Choroid plexus epithelial cell (primary cell): ENCODE data around the gene CLPSL1.
A peak's percentile ranks its signal among the peaks of the same experiment; 100 is the strongest.

Experiments used
- DNase-seq: peaks from one replicate; pipeline ENCODE4 v3.0.0-alpha.2; 2010; ENCODE audit warnings: low read depth
- H3K4me3 ChIP-seq: 2 replicates; pipeline ENCODE4 v1.5.1; 2011; ENCODE audit warnings: low read depth, mild to moderate bottlenecking, control low read depth, low read length, moderate library complexity
- CTCF ChIP-seq: conservative IDR thresholded peaks from 2 replicates; pipeline ENCODE4 v1.5.1; 2011; ENCODE audit warnings: low read depth, mild to moderate bottlenecking, control low read depth, inconsistent platforms, low read length, moderate library complexity

Gene CLPSL1

DNA sequence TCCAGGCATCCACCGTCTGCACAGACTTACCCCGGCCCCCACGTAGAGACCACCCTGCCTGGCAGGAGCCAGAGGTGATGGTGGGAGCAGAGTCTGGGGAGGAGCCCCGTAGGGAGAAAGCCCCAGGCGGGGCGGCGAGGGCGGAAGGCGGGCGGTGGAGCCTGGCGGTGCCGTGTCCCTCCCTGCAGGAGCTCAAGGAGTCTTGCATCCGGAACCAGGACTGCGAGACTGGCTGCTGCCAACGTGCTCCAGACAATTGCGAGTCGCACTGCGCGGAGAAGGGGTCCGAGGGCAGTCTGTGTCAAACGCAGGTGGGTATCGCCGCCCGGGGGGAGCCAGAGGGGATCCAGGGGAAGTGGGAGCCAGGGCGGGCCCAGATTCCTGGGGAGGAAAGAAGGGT, 6.0 kb downstream of the CLPSL1 start:
- DNase-seq = peak; percentile 19
- peak overlapping the region; percentile 26 for H3K4me3 ChIP-seq
- no peak for TF ChIP-seq CTCF

GRCh38 chr6:35787266-35788218, 6.7 kb downstream of the CLPSL1 start:
- no peak for TF ChIP-seq CTCF
- DNase-seq = no peak
- no peak overlapping the region for H3K4me3 ChIP-seq

DNA sequence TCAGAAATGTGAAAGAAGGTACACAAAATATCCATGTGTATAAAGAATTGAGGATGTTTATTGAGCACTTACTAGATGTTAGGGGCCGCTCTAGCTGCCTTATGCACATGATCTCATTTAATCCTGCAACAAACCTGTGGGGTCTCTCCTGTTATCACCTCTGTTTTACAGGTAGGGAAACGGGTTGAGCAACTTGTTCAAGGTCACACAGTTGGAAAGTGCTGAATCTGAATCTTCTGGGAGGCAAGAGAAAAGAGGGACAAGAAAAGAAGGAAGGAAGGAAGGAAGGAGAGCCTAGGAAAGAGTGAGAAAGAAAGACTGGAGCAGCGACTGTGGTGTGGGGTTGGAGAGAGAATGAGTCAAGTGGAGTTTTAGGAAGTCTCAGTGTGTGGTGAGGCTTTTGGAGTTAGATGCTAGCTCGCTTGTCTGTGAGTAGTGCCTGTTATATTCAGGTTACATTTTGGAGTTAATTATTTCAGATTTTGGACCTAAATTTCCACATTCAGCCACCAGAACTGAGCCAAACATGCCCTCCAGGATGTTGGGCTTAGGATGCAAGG, 7.7 kb downstream of the CLPSL1 start:
- no peak for DNase-seq
- no peak overlapping the region for H3K4me3 ChIP-seq
- TF ChIP-seq CTCF = no peak

DNA sequence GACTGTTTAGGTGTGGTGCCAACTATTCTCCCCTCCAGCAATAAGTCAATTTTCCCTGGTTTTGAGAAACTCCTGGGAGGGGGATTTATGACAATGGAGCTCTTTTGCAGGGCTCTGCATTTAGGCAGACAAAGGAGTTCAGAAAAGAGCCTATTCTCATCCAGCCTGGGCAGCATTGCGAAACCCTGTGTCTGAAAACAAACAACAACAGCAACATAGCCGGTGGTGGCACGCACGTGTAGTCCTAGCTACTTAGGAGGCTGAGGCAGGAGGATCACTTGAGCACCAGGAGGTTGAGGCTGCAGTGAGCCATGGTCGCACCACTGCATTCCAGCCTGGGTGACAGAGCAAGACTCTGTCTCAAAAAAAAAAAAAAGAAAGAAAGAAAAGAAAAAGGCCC, 9.9 kb downstream of the CLPSL1 start:
- no peak for TF ChIP-seq CTCF
- no peak overlapping the region for H3K4me3 ChIP-seq
- DNase-seq = no peak

- TF ChIP-seq CTCF = no peak
- no peak overlapping the region for H3K4me3 ChIP-seq
- DNase-seq = no peak
Observed at GRCh38 chr6:35794536-35795452, 14.0 kb downstream of the CLPSL1 start.

DNA sequence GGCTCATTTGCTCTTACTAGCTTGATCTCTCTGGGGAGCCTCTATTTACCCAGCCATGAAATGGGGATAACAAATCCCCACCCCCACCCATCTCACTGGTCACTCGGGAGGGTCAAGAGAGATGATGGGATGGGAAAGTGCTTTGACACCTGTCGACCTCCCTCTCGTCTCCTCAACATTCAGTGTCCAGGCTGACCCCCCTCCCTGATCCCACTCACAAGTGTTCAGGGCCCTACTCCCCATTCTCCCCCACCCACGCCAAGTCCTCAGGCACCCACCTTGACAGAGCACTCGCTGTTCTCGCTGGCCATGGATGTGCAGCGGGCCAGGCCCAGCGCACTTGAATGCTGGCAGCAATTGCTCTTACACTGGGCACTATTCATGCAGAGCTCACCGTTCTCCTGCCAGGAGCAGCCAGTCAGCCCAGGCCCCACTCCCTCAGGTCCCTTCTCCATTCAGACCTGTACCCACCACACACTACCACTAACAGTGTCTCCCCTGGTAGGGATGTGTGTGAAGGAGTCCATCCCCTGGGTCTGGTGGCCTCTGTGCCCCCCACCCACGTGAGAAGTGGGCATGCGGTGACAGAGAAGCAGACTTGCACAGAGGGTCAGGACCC, 14.7 kb downstream of the CLPSL1 start:
- TF ChIP-seq CTCF = no peak
- no peak for DNase-seq
- no peak overlapping the region for H3K4me3 ChIP-seq
